Sigmoid colon (tissue), 4 donors: ENCODE results near the gene SSH3.

ENCODE experiments used
- CTCF ChIP-seq, 4 experiments: fragments of 450-650 bp in 3 of 4; fragments of 200-600 bp in 1 of 4; IDR thresholded peaks; one replicate each; pipeline ENCODE4 v1.5.1; 2016 to 2019; ENCODE audit warnings: antibody characterized with exemption in 4 of 4, mild to moderate bottlenecking in 3 of 4, moderate library complexity in 2 of 4
- POLR2AphosphoS5 ChIP-seq, 4 donors: sonication (generic); formaldehyde crosslinking; IDR thresholded peaks; one replicate each; pipeline ENCODE4 v1.6.1; 2017; ENCODE audit warnings: antibody characterized with exemption in 4 of 4

GRCh38 chr11:67276781-67277230 lies 26.5 kb upstream of the SSH3 start:
- TF ChIP-seq CTCF (IDR thresholded peaks at IDR 0.05) (no peak), POLR2AphosphoS5 (IDR thresholded peaks at IDR 0.05) (no peak)
